ENCODE data around the gene CASQ1.

The CASQ1 gene

DNA sequence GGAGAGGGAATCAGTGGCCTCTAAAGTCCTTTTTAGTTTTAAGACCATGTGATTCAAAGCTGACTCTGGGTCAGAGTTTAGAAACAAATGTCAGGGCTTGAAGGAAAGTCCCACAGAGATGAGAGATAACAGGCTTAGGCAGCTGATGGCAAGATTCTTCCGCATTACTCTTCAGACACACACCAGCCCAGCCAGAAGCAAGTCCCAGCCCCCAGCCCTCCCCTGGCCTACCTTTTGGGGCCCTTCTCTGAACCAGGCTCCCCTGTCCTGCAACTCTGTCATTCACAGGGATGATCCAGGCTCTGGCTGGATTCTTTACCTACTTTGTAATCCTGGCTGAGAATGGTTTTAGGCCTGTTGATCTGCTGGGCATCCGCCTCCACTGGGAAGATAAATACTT is 13.1 kb upstream of the CASQ1 start:
- CTCF ChIA-PET, result no interaction called here
- Histone ChIP-seq H3K27ac (ENCODE audit: insufficient read depth in 1 of 2, low read depth in 1 of 2, low read length in 2 of 2, poor library complexity in 1 of 2, severe bottlenecking in 2 of 2) (no peak overlapping the region), H3K9me3 (ENCODE audit: control extremely low read depth in 1 of 5, control insufficient read depth in 4 of 5, insufficient read depth in 2 of 5, low read depth in 1 of 5, low read length in 4 of 5) (no peaks in the 10 kb centered on the region), H3K4me1 (ENCODE audit: control extremely low read depth in 1 of 4, control insufficient read depth in 4 of 4, insufficient read depth in 4 of 4, low read length in 3 of 4) (no peaks in the 10 kb centered on the region), H3K4me3 (ENCODE audit: control insufficient read depth in 1 of 7, extremely low read depth in 1 of 7, insufficient read depth in 4 of 7, low read depth in 2 of 7, low read length in 6 of 7) (no peak overlapping the region), H3K36me3 (ENCODE audit: control insufficient read depth in 4 of 4, insufficient read depth in 4 of 4, low read length in 3 of 4) (no peaks in the 10 kb centered on the region), H3K27me3 (replicated peaks in 2 of 5; ENCODE audit: control insufficient read depth in 4 of 5, insufficient read depth in 5 of 5, low read length in 4 of 5) (peaks cover 0 to 3% (median 0%) of the 10 kb centered on the region in 5 experiments)
- WGBS (ENCODE audit: insufficient coverage), result 100% methylated on average over 2 of the region's 2 CpGs
- POLR2A ChIA-PET, result no interaction called here
- DNase-seq, result no peak

DNA sequence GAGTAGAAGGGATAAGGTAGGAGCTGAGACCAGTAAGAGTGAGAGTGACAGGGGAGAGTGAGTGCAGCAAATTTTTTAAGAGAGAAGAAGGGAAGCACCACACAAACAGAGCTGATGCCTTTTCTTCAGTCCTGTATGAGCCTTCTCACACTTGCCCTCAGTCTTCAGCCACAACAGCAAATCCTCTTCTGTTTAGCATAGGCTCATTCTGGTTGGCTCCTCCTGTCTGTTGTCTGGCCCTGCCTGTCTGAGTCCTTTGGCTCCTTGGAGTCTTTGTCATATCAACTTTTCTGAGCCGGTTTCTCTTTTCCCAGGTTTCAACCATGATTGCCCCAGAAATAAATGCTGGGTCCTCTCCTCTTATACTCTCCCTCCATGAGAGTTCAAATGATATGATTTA is 12.7 kb upstream of the CASQ1 start:
- Histone ChIP-seq H3K27me3 (replicated peaks in 2 of 5; ENCODE audit: control insufficient read depth in 4 of 5, insufficient read depth in 5 of 5, low read length in 4 of 5) (peaks cover 0 to 3% (median 0%) of the 10 kb centered on the region in 5 experiments), H3K27ac (ENCODE audit: insufficient read depth in 1 of 2, low read depth in 1 of 2, low read length in 2 of 2, poor library complexity in 1 of 2, severe bottlenecking in 2 of 2) (no peak overlapping the region), H3K4me1 (ENCODE audit: control extremely low read depth in 1 of 4, control insufficient read depth in 4 of 4, insufficient read depth in 4 of 4, low read length in 3 of 4) (no peaks in the 10 kb centered on the region), H3K4me3 (ENCODE audit: control insufficient read depth in 1 of 7, extremely low read depth in 1 of 7, insufficient read depth in 4 of 7, low read depth in 2 of 7, low read length in 6 of 7) (no peak overlapping the region), H3K9me3 (ENCODE audit: control extremely low read depth in 1 of 5, control insufficient read depth in 4 of 5, insufficient read depth in 2 of 5, low read depth in 1 of 5, low read length in 4 of 5) (no peaks in the 10 kb centered on the region), H3K36me3 (ENCODE audit: control insufficient read depth in 4 of 4, insufficient read depth in 4 of 4, low read length in 3 of 4) (no peaks in the 10 kb centered on the region)
- POLR2A ChIA-PET, result no interaction called here
- CTCF ChIA-PET, result no interaction called here
- no peak for DNase-seq
- WGBS (ENCODE audit: insufficient coverage), result 83% methylated on average over 1 of the region's 1 CpG

DNA sequence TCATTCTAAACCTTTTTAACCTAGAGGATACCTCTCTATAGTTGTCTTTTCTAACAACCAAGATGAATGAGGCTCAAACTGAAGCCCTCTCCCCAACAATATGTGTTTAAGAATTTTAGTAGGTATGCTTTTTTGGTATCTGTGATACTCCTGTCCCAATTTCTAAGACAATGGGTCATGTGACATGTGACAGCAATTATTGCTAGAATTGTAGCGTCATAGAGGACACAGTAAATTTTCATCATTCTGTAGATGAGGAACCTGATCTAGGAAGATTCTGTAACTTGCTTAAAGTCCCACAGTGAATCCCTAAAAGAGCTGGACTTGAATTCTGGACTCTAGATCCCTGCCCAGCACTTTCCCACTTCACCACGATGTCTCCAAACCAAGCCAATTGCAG is 11.6 kb upstream of the CASQ1 start:
- Histone ChIP-seq H3K4me1 (ENCODE audit: control extremely low read depth in 1 of 4, control insufficient read depth in 4 of 4, insufficient read depth in 4 of 4, low read length in 3 of 4) (no peaks in the 10 kb centered on the region), H3K9me3 (ENCODE audit: control extremely low read depth in 1 of 5, control insufficient read depth in 4 of 5, insufficient read depth in 2 of 5, low read depth in 1 of 5, low read length in 4 of 5) (no peaks in the 10 kb centered on the region), H3K27me3 (replicated peaks in 2 of 5; ENCODE audit: control insufficient read depth in 4 of 5, insufficient read depth in 5 of 5, low read length in 4 of 5) (peaks cover 0 to 3% (median 0%) of the 10 kb centered on the region in 5 experiments), H3K4me3 (ENCODE audit: control insufficient read depth in 1 of 7, extremely low read depth in 1 of 7, insufficient read depth in 4 of 7, low read depth in 2 of 7, low read length in 6 of 7) (no peak overlapping the region), H3K27ac (ENCODE audit: insufficient read depth in 1 of 2, low read depth in 1 of 2, low read length in 2 of 2, poor library complexity in 1 of 2, severe bottlenecking in 2 of 2) (no peak overlapping the region), H3K36me3 (ENCODE audit: control insufficient read depth in 4 of 4, insufficient read depth in 4 of 4, low read length in 3 of 4) (no peaks in the 10 kb centered on the region)
- WGBS (ENCODE audit: insufficient coverage), result 100% methylated on average over 2 of the region's 2 CpGs
- ChIA-PET POLR2A (no interaction called here), CTCF (interaction anchor here (0.7 to 2.1 kb wide), 5 partner anchors 13 to 130 kb away, joined by 3 to 10 read pairs (median 3); no protein-coding TSS in a partner anchor)
- DNase-seq, result no peak

DNA sequence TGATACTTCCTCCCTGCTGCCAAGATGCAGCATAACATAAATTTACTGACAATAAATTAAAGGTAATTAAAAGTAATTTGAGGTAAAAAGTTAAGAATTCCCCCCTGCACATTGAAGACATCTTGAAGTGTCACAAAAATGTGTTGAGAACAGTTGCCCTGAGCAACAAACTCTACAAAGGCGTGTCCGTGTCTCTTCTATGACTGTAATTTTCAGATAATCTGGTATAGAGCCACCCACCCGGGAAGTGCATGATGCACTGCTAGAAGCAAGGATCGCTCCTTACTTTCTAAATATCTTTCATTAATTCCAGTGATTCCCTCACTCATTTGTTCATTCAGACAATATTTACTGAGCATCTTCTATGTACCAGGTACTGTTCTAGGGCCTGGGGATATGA is 11.0 kb upstream of the CASQ1 start:
- CTCF ChIA-PET, result interaction anchor here (0.7 to 2.1 kb wide), 5 partner anchors 12 to 130 kb away, joined by 3 to 10 read pairs (median 3); no protein-coding TSS in a partner anchor
- DNase-seq, result no peak
- H3K4me3 ChIP-seq (ENCODE audit: control insufficient read depth in 1 of 7, extremely low read depth in 1 of 7, insufficient read depth in 4 of 7, low read depth in 2 of 7, low read length in 6 of 7), result no peak overlapping the region
- H3K36me3 ChIP-seq (ENCODE audit: control insufficient read depth in 4 of 4, insufficient read depth in 4 of 4, low read length in 3 of 4), result no peaks in the 10 kb centered on the region
- POLR2A ChIA-PET, result no interaction called here
- H3K27ac ChIP-seq (ENCODE audit: insufficient read depth in 1 of 2, low read depth in 1 of 2, low read length in 2 of 2, poor library complexity in 1 of 2, severe bottlenecking in 2 of 2), result no peak overlapping the region
- no peaks in the 10 kb centered on the region for H3K9me3 ChIP-seq (ENCODE audit: control extremely low read depth in 1 of 5, control insufficient read depth in 4 of 5, insufficient read depth in 2 of 5, low read depth in 1 of 5, low read length in 4 of 5)
- H3K4me1 ChIP-seq (ENCODE audit: control extremely low read depth in 1 of 4, control insufficient read depth in 4 of 4, insufficient read depth in 4 of 4, low read length in 3 of 4), result no peaks in the 10 kb centered on the region
- WGBS (ENCODE audit: insufficient coverage), result 100% methylated on average over 4 of the region's 4 CpGs
- peaks cover 0 to 3% (median 0%) of the 10 kb centered on the region in 5 experiments for H3K27me3 ChIP-seq (replicated peaks in 2 of 5; ENCODE audit: control insufficient read depth in 4 of 5, insufficient read depth in 5 of 5, low read length in 4 of 5)

DNA sequence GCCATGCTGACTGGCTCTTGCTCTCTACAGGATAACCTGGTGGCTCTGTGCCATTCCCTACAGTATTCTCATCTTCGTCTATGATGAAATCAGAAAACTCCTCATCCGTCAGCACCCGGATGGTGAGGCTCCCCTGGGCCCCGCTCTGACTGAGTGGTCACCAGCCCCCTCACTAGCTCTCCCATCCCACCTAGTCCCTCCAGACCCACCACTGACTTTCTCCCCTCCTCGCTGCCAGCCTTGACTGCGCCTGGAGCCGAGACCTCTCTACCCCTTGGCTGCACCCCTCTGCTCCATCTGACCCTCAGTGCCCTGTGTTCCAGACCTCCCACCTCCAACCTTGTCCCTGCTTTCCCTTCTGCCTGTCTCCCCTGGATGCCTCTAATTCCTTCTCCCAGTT is 4.1 kb upstream of the CASQ1 start:
- CTCF ChIA-PET, result interaction anchor here (0.7 to 8.3 kb wide), 2 partner anchors 11 to 18 kb away, joined by 3 to 95 read pairs; partner anchors contain the start of gene PEA15
- no peak for DNase-seq
- H3K4me3 ChIP-seq (ENCODE audit: control insufficient read depth in 1 of 7, extremely low read depth in 1 of 7, insufficient read depth in 4 of 7, low read depth in 2 of 7, low read length in 6 of 7), result no peak overlapping the region
- H3K36me3 ChIP-seq (ENCODE audit: control insufficient read depth in 4 of 4, insufficient read depth in 4 of 4, low read length in 3 of 4), result no peaks in the 10 kb centered on the region
- H3K9me3 ChIP-seq (ENCODE audit: control extremely low read depth in 1 of 5, control insufficient read depth in 4 of 5, insufficient read depth in 2 of 5, low read depth in 1 of 5, low read length in 4 of 5), result no peaks in the 10 kb centered on the region
- no peaks in the 10 kb centered on the region for H3K4me1 ChIP-seq (ENCODE audit: control extremely low read depth in 1 of 4, control insufficient read depth in 4 of 4, insufficient read depth in 4 of 4, low read length in 3 of 4)
- whole genome bisulfite sequencing (ENCODE audit: insufficient coverage), result 100% methylated on average over 7 of the region's 7 CpGs
- POLR2A ChIA-PET, result no interaction called here
- H3K27ac ChIP-seq (ENCODE audit: insufficient read depth in 1 of 2, low read depth in 1 of 2, low read length in 2 of 2, poor library complexity in 1 of 2, severe bottlenecking in 2 of 2), result no peak overlapping the region
- H3K27me3 ChIP-seq (replicated peaks in 2 of 5; ENCODE audit: control insufficient read depth in 4 of 5, insufficient read depth in 5 of 5, low read length in 4 of 5), result no peaks in the 10 kb centered on the region

DNA sequence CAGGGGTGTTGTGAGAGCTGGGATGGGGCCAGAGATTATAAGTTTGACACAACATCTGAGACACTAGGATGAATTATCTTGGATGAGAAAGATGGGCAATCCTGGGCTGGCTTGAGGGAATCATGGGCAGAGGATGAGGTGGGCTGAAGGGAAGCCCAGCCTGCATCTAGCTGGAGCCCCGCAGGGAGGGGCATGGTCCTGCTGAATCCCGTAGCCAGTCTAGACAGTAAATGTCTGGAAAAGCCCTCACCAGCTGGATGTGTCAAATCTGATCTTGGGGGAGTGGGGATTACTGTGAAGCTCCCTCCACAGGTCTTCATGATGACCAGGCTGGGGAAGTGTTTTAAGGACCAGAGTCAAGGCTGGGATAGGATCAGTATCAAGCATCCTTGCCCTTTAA is 3.6 kb upstream of the CASQ1 start:
- Histone ChIP-seq H3K4me1 (ENCODE audit: control extremely low read depth in 1 of 4, control insufficient read depth in 4 of 4, insufficient read depth in 4 of 4, low read length in 3 of 4) (no peaks in the 10 kb centered on the region), H3K27me3 (replicated peaks in 2 of 5; ENCODE audit: control insufficient read depth in 4 of 5, insufficient read depth in 5 of 5, low read length in 4 of 5) (no peaks in the 10 kb centered on the region), H3K4me3 (ENCODE audit: control insufficient read depth in 1 of 7, extremely low read depth in 1 of 7, insufficient read depth in 4 of 7, low read depth in 2 of 7, low read length in 6 of 7) (no peak overlapping the region), H3K27ac (ENCODE audit: insufficient read depth in 1 of 2, low read depth in 1 of 2, low read length in 2 of 2, poor library complexity in 1 of 2, severe bottlenecking in 2 of 2) (no peak overlapping the region), H3K9me3 (ENCODE audit: control extremely low read depth in 1 of 5, control insufficient read depth in 4 of 5, insufficient read depth in 2 of 5, low read depth in 1 of 5, low read length in 4 of 5) (no peaks in the 10 kb centered on the region), H3K36me3 (ENCODE audit: control insufficient read depth in 4 of 4, insufficient read depth in 4 of 4, low read length in 3 of 4) (no peaks in the 10 kb centered on the region)
- CTCF ChIA-PET, result interaction anchor here (2.1 to 8.3 kb wide), 3 partner anchors 18 to 85 kb away, joined by 5 to 95 read pairs (median 31); partner anchors contain the start of gene PEA15
- 90% methylated on average over 2 of the region's 2 CpGs for WGBS (ENCODE audit: insufficient coverage)
- POLR2A ChIA-PET, result no interaction called here
- DNase-seq, result no peak

DNA sequence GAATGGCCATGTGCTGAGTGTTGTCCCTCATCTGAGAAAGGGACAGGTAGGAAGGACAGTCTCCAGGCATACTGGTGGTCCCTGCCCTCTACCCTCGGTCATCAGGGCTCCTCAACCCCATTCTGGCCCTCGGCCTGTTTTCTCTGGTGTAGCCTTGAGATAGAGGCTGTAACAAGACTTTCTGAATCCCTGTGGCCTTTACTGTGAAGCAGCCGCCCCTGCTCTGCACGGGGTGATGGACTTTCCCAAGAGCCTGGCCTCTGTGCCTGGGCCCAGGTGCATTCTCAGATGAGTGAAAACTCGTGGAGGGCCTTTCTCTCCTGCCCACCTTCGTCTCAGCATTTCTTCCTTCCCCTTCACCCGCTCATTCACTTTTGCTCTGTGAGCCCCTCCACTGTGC is 3.0 kb upstream of the CASQ1 start:
- Histone ChIP-seq H3K4me3 (ENCODE audit: control insufficient read depth in 1 of 7, extremely low read depth in 1 of 7, insufficient read depth in 4 of 7, low read depth in 2 of 7, low read length in 6 of 7) (no peak overlapping the region), H3K4me1 (ENCODE audit: control extremely low read depth in 1 of 4, control insufficient read depth in 4 of 4, insufficient read depth in 4 of 4, low read length in 3 of 4) (no peaks in the 10 kb centered on the region), H3K27me3 (replicated peaks in 2 of 5; ENCODE audit: control insufficient read depth in 4 of 5, insufficient read depth in 5 of 5, low read length in 4 of 5) (no peaks in the 10 kb centered on the region), H3K27ac (ENCODE audit: insufficient read depth in 1 of 2, low read depth in 1 of 2, low read length in 2 of 2, poor library complexity in 1 of 2, severe bottlenecking in 2 of 2) (no peak overlapping the region), H3K9me3 (ENCODE audit: control extremely low read depth in 1 of 5, control insufficient read depth in 4 of 5, insufficient read depth in 2 of 5, low read depth in 1 of 5, low read length in 4 of 5) (no peaks in the 10 kb centered on the region), H3K36me3 (ENCODE audit: control insufficient read depth in 4 of 4, insufficient read depth in 4 of 4, low read length in 3 of 4) (no peaks in the 10 kb centered on the region)
- whole genome bisulfite sequencing (ENCODE audit: insufficient coverage), result 88% methylated on average over 7 of the region's 7 CpGs
- POLR2A ChIA-PET, result no interaction called here
- DNase-seq, result no peak
- CTCF ChIA-PET, result interaction anchor here (0.5 to 8.3 kb wide), 7 partner anchors 9 to 86 kb away, joined by 3 to 95 read pairs (median 5); partner anchors contain the start of gene PEA15
